HepG2 (cell line): Measurements from ENCODE around the gene DDX49.

ENCODE experiments used
- GFI1 ChIP-seq: sonication (generic); formaldehyde crosslinking; IDR thresholded peaks from 2 replicates; pipeline ENCODE4 v1.5.0; 2020; ENCODE audit warnings: missing genetic modification reagents, mild to moderate bottlenecking, borderline replicate concordance
- KLF6 ChIP-seq: IDR thresholded peaks from 2 replicates; pipeline ENCODE4 v1.8.0; 2016; ENCODE audit warnings: missing biosample characterization, missing genetic modification reagents

- TF ChIP-seq KLF6 (CRISPR knock-in tag): no peak
- no peak for TF ChIP-seq GFI1 (CRISPR knock-in tag)
These were observed 48.9 kb upstream of the DDX49 start for GRCh38 chr19:18870531-18871172.
